Ishikawa (cell line): Measurements from ENCODE around the gene PPP1R36.

Experiments
- EP300 ChIP-seq: IDR thresholded peaks from 2 replicates; pipeline ENCODE4 v1.6.1; 2012; ENCODE audit warnings: borderline replicate concordance
- NFIC ChIP-seq: IDR thresholded peaks from 2 replicates; pipeline ENCODE4 v1.6.1; 2012
- REST ChIP-seq: IDR thresholded peaks from 2 replicates; pipeline ENCODE4 v1.6.1; 2012; ENCODE audit warnings: low read depth, mild to moderate bottlenecking
- TEAD4 ChIP-seq: IDR thresholded peaks from 2 replicates; pipeline ENCODE4 v1.6.1; 2012
- USF1 ChIP-seq: IDR thresholded peaks from 2 replicates; pipeline ENCODE4 v1.6.1; 2012
- YY1 ChIP-seq: IDR thresholded peaks from 2 replicates; pipeline ENCODE4 v1.6.1; 2012; ENCODE audit warnings: low read depth
- ZBTB7A ChIP-seq: IDR thresholded peaks from 2 replicates; pipeline ENCODE4 v1.6.1; 2012; ENCODE audit warnings: low read depth
- TF ChIP-seq, protein P1 (sequence below): IDR thresholded peaks from 2 replicates; pipeline ENCODE4 v1.6.1; 2012

GRCh38 chr14:64536488-64537245 is 13.1 kb upstream of the PPP1R36 start:
- TF ChIP-seq, protein P1, sequence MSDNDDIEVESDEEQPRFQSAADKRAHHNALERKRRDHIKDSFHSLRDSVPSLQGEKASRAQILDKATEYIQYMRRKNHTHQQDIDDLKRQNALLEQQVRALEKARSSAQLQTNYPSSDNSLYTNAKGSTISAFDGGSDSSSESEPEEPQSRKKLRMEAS, result no peak
- TF ChIP-seq TEAD4, result no peak
- TF ChIP-seq NFIC, result no peak
- TF ChIP-seq ZBTB7A, result no peak
- no peak for TF ChIP-seq EP300
- TF ChIP-seq USF1, result no peak
- TF ChIP-seq REST, result no peak
- TF ChIP-seq YY1, result no peak
